ENCODE data around the gene ALDH1A1. TPM values are rescaled to one million over a fixed set of nuclear protein-coding genes. Genes with fewer than 3 reads are reported as not detected.

The ALDH1A1 gene
- total and polyA plus RNA-seq, 2 donors = 5.6 to 29.1 TPM

GRCh38 chr9:72888067-72888466, 64.8 kb downstream of the ALDH1A1 start:
- no peak overlapping the region for H3K27ac ChIP-seq (ENCODE audit: low read depth in 1 of 2, low read length in 1 of 2)
- H3K4me1 ChIP-seq (ENCODE audit: control insufficient read depth in 2 of 2, insufficient read depth in 2 of 2, low read length in 2 of 2) = no peaks in the 10 kb centered on the region
- no peak for DNase-seq (ENCODE audit: low read depth in 6 of 9, low spot score in 9 of 9)
- H3K36me3 ChIP-seq (ENCODE audit: control insufficient read depth in 2 of 2, insufficient read depth in 2 of 2, low read length in 1 of 2) = no peaks in the 10 kb centered on the region
- WGBS = 95% methylated on average over 2 of the region's 2 CpGs
- H3K4me3 ChIP-seq (ENCODE audit: low read length in 2 of 2) = no peak overlapping the region
- no peaks in the 10 kb centered on the region for H3K9me3 ChIP-seq (ENCODE audit: control insufficient read depth in 2 of 2, insufficient read depth in 1 of 2, low read length in 1 of 2)
- no peaks in the 10 kb centered on the region for H3K27me3 ChIP-seq (ENCODE audit: control insufficient read depth in 2 of 2, insufficient read depth in 1 of 2, low read length in 1 of 2)

GRCh38 chr9:72886386-72886785, 66.5 kb downstream of the ALDH1A1 start:
- 95% methylated on average over 1 of the region's 1 CpG for WGBS
- Histone ChIP-seq H3K27ac (ENCODE audit: low read depth in 1 of 2, low read length in 1 of 2) (no peak overlapping the region), H3K27me3 (ENCODE audit: control insufficient read depth in 2 of 2, insufficient read depth in 1 of 2, low read length in 1 of 2) (no peaks in the 10 kb centered on the region), H3K9me3 (ENCODE audit: control insufficient read depth in 2 of 2, insufficient read depth in 1 of 2, low read length in 1 of 2) (no peaks in the 10 kb centered on the region), H3K36me3 (ENCODE audit: control insufficient read depth in 2 of 2, insufficient read depth in 2 of 2, low read length in 1 of 2) (no peaks in the 10 kb centered on the region), H3K4me1 (ENCODE audit: control insufficient read depth in 2 of 2, insufficient read depth in 2 of 2, low read length in 2 of 2) (no peaks in the 10 kb centered on the region), H3K4me3 (ENCODE audit: low read length in 2 of 2) (no peak overlapping the region)
- DNase-seq (ENCODE audit: low read depth in 6 of 9, low spot score in 9 of 9) = no peak

DNA sequence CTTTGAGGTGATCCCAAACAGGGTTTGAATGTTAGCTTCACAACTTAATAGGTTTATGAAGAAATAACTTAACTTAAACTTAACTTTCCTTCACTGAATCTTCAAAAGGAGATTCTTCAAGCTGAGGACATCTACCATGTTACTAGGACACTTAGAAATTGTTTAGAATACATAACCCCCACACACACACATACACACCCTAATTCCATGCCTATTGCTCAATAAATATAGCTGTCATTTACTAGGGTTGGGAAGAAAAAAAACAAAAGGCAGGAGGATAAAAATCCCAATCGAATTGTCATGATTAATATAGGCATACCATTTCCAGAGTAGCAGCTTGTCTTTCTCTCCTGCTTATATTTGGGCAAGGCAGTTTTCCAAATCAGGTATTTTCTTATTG, 68.3 kb downstream of the ALDH1A1 start:
- H3K27ac ChIP-seq (ENCODE audit: low read depth in 1 of 2, low read length in 1 of 2) = no peak overlapping the region

DNA sequence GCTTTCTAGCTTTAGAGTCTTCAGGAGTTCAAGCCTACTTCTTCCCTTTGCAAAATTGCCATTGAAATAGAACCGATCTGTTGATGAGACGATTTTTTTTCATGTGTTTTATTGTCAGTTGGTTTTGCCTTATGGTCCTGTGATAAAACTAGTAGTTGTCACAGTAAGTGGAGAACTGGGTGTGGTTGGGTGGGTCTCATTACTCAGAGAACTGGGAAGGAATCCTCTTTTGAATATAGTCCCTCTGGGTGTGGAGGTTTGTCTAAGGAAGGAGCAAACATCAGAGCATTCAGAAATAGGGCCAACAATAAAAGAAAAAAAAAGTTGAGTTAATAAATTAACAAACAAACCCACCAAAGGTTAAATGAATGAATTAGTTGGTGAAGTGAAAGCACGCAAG, 69.0 kb downstream of the ALDH1A1 start:
- Histone ChIP-seq H3K27ac (ENCODE audit: low read depth in 1 of 2, low read length in 1 of 2) (no peak overlapping the region), H3K36me3 (ENCODE audit: control insufficient read depth in 2 of 2, insufficient read depth in 2 of 2, low read length in 1 of 2) (no peaks in the 10 kb centered on the region), H3K4me3 (ENCODE audit: low read length in 2 of 2) (no peak overlapping the region), H3K9me3 (ENCODE audit: control insufficient read depth in 2 of 2, insufficient read depth in 1 of 2, low read length in 1 of 2) (no peaks in the 10 kb centered on the region), H3K4me1 (ENCODE audit: control insufficient read depth in 2 of 2, insufficient read depth in 2 of 2, low read length in 2 of 2) (no peaks in the 10 kb centered on the region), H3K27me3 (ENCODE audit: control insufficient read depth in 2 of 2, insufficient read depth in 1 of 2, low read length in 1 of 2) (no peaks in the 10 kb centered on the region)
- 77% methylated on average over 3 of the region's 3 CpGs for WGBS
- DNase-seq (ENCODE audit: low read depth in 6 of 9, low spot score in 9 of 9) = no peak

More for the DNA sequence above, 68.3 kb downstream of the ALDH1A1 start:
- Histone ChIP-seq H3K27me3 (ENCODE audit: control insufficient read depth in 2 of 2, insufficient read depth in 1 of 2, low read length in 1 of 2) (no peaks in the 10 kb centered on the region), H3K36me3 (ENCODE audit: control insufficient read depth in 2 of 2, insufficient read depth in 2 of 2, low read length in 1 of 2) (no peaks in the 10 kb centered on the region), H3K4me1 (ENCODE audit: control insufficient read depth in 2 of 2, insufficient read depth in 2 of 2, low read length in 2 of 2) (no peaks in the 10 kb centered on the region), H3K4me3 (ENCODE audit: low read length in 2 of 2) (no peak overlapping the region), H3K9me3 (ENCODE audit: control insufficient read depth in 2 of 2, insufficient read depth in 1 of 2, low read length in 1 of 2) (no peaks in the 10 kb centered on the region)
- DNase-seq (ENCODE audit: low read depth in 6 of 9, low spot score in 9 of 9) = no peak
- WGBS = 87% methylated on average over 1 of the region's 1 CpG

DNA sequence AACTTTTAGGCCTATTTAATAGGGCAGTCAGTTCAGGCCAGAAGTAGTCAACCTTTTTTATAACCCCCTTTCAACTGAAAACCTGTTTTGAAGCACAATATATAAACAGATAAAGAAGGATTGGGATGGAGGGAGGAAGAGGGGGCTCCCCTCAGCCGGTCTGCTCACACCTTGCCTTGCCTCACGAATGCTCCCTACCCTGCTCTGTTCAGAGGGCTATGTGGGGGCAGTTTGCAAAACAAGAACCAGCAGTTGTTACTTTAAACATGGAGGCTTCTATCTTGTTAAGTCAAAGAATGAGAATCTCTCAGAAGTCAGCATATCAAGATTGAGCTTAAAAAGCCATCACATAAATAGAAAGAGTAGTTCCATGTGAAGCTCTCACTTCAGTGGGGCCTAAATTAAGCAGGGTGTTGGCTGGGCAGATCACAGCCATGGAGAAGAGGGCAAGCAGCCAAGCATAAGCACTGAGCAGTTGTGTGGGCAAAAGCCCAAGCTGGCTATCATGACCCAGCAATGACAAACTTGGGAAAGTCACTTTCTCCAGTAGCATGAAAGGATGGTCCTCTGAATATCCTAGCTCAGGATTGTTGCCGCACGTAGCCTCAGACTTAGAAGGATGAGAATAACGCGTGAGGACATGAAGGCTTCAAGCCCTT, 70.6 kb downstream of the ALDH1A1 start:
- Histone ChIP-seq H3K36me3 (ENCODE audit: control insufficient read depth in 2 of 2, insufficient read depth in 2 of 2, low read length in 1 of 2) (no peaks in the 10 kb centered on the region), H3K27me3 (ENCODE audit: control insufficient read depth in 2 of 2, insufficient read depth in 1 of 2, low read length in 1 of 2) (no peaks in the 10 kb centered on the region), H3K9me3 (ENCODE audit: control insufficient read depth in 2 of 2, insufficient read depth in 1 of 2, low read length in 1 of 2) (no peaks in the 10 kb centered on the region), H3K27ac (ENCODE audit: low read depth in 1 of 2, low read length in 1 of 2) (no peak overlapping the region), H3K4me1 (ENCODE audit: control insufficient read depth in 2 of 2, insufficient read depth in 2 of 2, low read length in 2 of 2) (no peaks in the 10 kb centered on the region), H3K4me3 (ENCODE audit: low read length in 2 of 2) (no peak overlapping the region)
- DNase-seq (ENCODE audit: low read depth in 6 of 9, low spot score in 9 of 9) = no peak
- WGBS = 97% methylated on average over 6 of the region's 6 CpGs

- H3K4me1 ChIP-seq (ENCODE audit: control insufficient read depth in 2 of 2, insufficient read depth in 2 of 2, low read length in 2 of 2) = no peaks in the 10 kb centered on the region
- no peaks in the 10 kb centered on the region for H3K27me3 ChIP-seq (ENCODE audit: control insufficient read depth in 2 of 2, insufficient read depth in 1 of 2, low read length in 1 of 2)
- no peak overlapping the region for H3K4me3 ChIP-seq (ENCODE audit: low read length in 2 of 2)
- no peak for DNase-seq (ENCODE audit: low read depth in 6 of 9, low spot score in 9 of 9)
- no peaks in the 10 kb centered on the region for H3K9me3 ChIP-seq (ENCODE audit: control insufficient read depth in 2 of 2, insufficient read depth in 1 of 2, low read length in 1 of 2)
- 88% methylated on average over 2 of the region's 2 CpGs for WGBS
- no peaks in the 10 kb centered on the region for H3K36me3 ChIP-seq (ENCODE audit: control insufficient read depth in 2 of 2, insufficient read depth in 2 of 2, low read length in 1 of 2)
- no peak overlapping the region for H3K27ac ChIP-seq (ENCODE audit: low read depth in 1 of 2, low read length in 1 of 2)
These were observed 72.0 kb downstream of the ALDH1A1 start for GRCh38 chr9:72880821-72881220.

GRCh38 chr9:72875221-72875620, 77.6 kb downstream of the ALDH1A1 start:
- Histone ChIP-seq H3K27ac (ENCODE audit: low read depth in 1 of 2, low read length in 1 of 2) (no peak overlapping the region), H3K27me3 (ENCODE audit: control insufficient read depth in 2 of 2, insufficient read depth in 1 of 2, low read length in 1 of 2) (no peaks in the 10 kb centered on the region), H3K4me1 (ENCODE audit: control insufficient read depth in 2 of 2, insufficient read depth in 2 of 2, low read length in 2 of 2) (no peaks in the 10 kb centered on the region), H3K36me3 (ENCODE audit: control insufficient read depth in 2 of 2, insufficient read depth in 2 of 2, low read length in 1 of 2) (no peaks in the 10 kb centered on the region), H3K4me3 (ENCODE audit: low read length in 2 of 2) (no peak overlapping the region), H3K9me3 (ENCODE audit: control insufficient read depth in 2 of 2, insufficient read depth in 1 of 2, low read length in 1 of 2) (no peaks in the 10 kb centered on the region)
- no peak for DNase-seq (ENCODE audit: low read depth in 6 of 9, low spot score in 9 of 9)

- Histone ChIP-seq H3K4me1 (ENCODE audit: control insufficient read depth in 2 of 2, insufficient read depth in 2 of 2, low read length in 2 of 2) (no peaks in the 10 kb centered on the region), H3K4me3 (ENCODE audit: low read length in 2 of 2) (no peak overlapping the region), H3K27me3 (ENCODE audit: control insufficient read depth in 2 of 2, insufficient read depth in 1 of 2, low read length in 1 of 2) (no peaks in the 10 kb centered on the region), H3K36me3 (ENCODE audit: control insufficient read depth in 2 of 2, insufficient read depth in 2 of 2, low read length in 1 of 2) (no peaks in the 10 kb centered on the region), H3K27ac (ENCODE audit: low read depth in 1 of 2, low read length in 1 of 2) (no peak overlapping the region), H3K9me3 (ENCODE audit: control insufficient read depth in 2 of 2, insufficient read depth in 1 of 2, low read length in 1 of 2) (no peaks in the 10 kb centered on the region)
- DNase-seq (ENCODE audit: low read depth in 6 of 9, low spot score in 9 of 9) = no peak
- WGBS = 98% methylated on average over 2 of the region's 2 CpGs
These were observed 78.5 kb downstream of the ALDH1A1 start for GRCh38 chr9:72874344-72874743.

DNA sequence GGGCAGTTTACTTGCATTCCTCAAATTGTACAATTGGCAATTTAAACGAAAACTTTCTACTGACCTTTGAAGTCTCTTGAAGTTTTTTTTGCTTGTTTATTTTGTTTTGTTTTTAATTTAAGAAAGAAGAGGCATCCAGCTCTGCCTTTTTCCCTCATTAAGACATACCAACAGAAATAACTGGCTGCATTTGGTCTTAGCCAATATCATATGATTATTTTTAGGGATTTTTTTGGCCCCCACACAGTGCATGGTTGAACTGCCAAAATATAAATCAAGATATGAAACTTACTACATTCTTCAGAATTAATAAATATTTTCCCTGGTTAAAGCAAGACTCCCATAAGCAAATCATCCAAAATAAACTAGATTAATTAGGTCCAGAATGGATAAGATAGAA, 79.4 kb downstream of the ALDH1A1 start:
- 90% methylated on average over 1 of the region's 1 CpG for WGBS

GRCh38 chr9:72872718-72873117, 80.1 kb downstream of the ALDH1A1 start:
- WGBS = 91% methylated on average over 2 of the region's 2 CpGs
- Histone ChIP-seq H3K9me3 (ENCODE audit: control insufficient read depth in 2 of 2, insufficient read depth in 1 of 2, low read length in 1 of 2) (no peaks in the 10 kb centered on the region), H3K36me3 (ENCODE audit: control insufficient read depth in 2 of 2, insufficient read depth in 2 of 2, low read length in 1 of 2) (no peaks in the 10 kb centered on the region), H3K27ac (ENCODE audit: low read depth in 1 of 2, low read length in 1 of 2) (no peak overlapping the region), H3K4me1 (ENCODE audit: control insufficient read depth in 2 of 2, insufficient read depth in 2 of 2, low read length in 2 of 2) (no peaks in the 10 kb centered on the region), H3K27me3 (ENCODE audit: control insufficient read depth in 2 of 2, insufficient read depth in 1 of 2, low read length in 1 of 2) (no peaks in the 10 kb centered on the region), H3K4me3 (ENCODE audit: low read length in 2 of 2) (no peak overlapping the region)
- DNase-seq (ENCODE audit: low read depth in 6 of 9, low spot score in 9 of 9) = no peak

More for the DNA sequence above, 79.4 kb downstream of the ALDH1A1 start:
- no peak for DNase-seq (ENCODE audit: low read depth in 6 of 9, low spot score in 9 of 9)
- Histone ChIP-seq H3K36me3 (ENCODE audit: control insufficient read depth in 2 of 2, insufficient read depth in 2 of 2, low read length in 1 of 2) (no peaks in the 10 kb centered on the region), H3K27me3 (ENCODE audit: control insufficient read depth in 2 of 2, insufficient read depth in 1 of 2, low read length in 1 of 2) (no peaks in the 10 kb centered on the region), H3K27ac (ENCODE audit: low read depth in 1 of 2, low read length in 1 of 2) (no peak overlapping the region), H3K4me3 (ENCODE audit: low read length in 2 of 2) (no peak overlapping the region), H3K9me3 (ENCODE audit: control insufficient read depth in 2 of 2, insufficient read depth in 1 of 2, low read length in 1 of 2) (no peaks in the 10 kb centered on the region), H3K4me1 (ENCODE audit: control insufficient read depth in 2 of 2, insufficient read depth in 2 of 2, low read length in 2 of 2) (no peaks in the 10 kb centered on the region)
